HepG2 (cell line): ENCODE measurements around the gene SRRT. TPM values are rescaled to one million over a fixed set of nuclear protein-coding genes. Genes with fewer than 3 reads are reported as not detected.

Experiments used
- BRD4 ChIP-seq: sonication (generic); formaldehyde crosslinking; IDR thresholded peaks from 2 replicates; pipeline ENCODE4 v1.4.0; 2020; ENCODE audit warnings: missing genetic modification reagents
- CCAR2 ChIP-seq: fragments of 200-400 bp; formaldehyde crosslinking; optimal IDR thresholded peaks from 2 replicates; pipeline ENCODE3; 2018; ENCODE audit warnings: low read depth, mild to moderate bottlenecking, low read length, moderate library complexity
- CEBPG ChIP-seq: IDR thresholded peaks from 2 replicates; pipeline ENCODE4 v1.6.1; 2016
- NFYC ChIP-seq: IDR thresholded peaks from 2 replicates; pipeline ENCODE4 v1.6.1; 2016; ENCODE audit warnings: missing genetic modification reagents, missing compliant biosample characterization
- RBFOX2 ChIP-seq: fragments of 200-400 bp; formaldehyde crosslinking; IDR thresholded peaks from 2 replicates; pipeline ENCODE4 v1.6.1; 2017; ENCODE audit warnings: low read depth, mild to moderate bottlenecking, low read length
- REXO4 ChIP-seq: sonication (generic); formaldehyde crosslinking; IDR thresholded peaks from 2 replicates; pipeline ENCODE4 v1.8.0; 2022; ENCODE audit warnings: missing genetic modification reagents, mild to moderate bottlenecking, borderline replicate concordance
- RFXANK ChIP-seq: IDR thresholded peaks from 2 replicates; pipeline ENCODE4 v1.6.1; 2016
- SIX1 ChIP-seq: sonication (generic); formaldehyde crosslinking; IDR thresholded peaks from 2 replicates; pipeline ENCODE4 v1.4.0; 2020; ENCODE audit warnings: missing genetic modification reagents, borderline replicate concordance
- ZMYM2 ChIP-seq: sonication (generic); formaldehyde crosslinking; IDR thresholded peaks from 2 replicates; pipeline ENCODE4 v1.8.0; 2022; ENCODE audit warnings: mild to moderate bottlenecking, missing genetic modification reagents
- ZNF556 ChIP-seq: sonication (generic); formaldehyde crosslinking; IDR thresholded peaks from 2 replicates; pipeline ENCODE4 v1.4.0; 2020; ENCODE audit warnings: mild to moderate bottlenecking, missing genetic modification reagents, borderline replicate concordance
- polyA plus RNA-seq, 8 experiments: library from polyadenylated mRNA; depleted of rRNA in 3 of 8; stranded (reverse) in 7 of 8; unstranded in 1 of 8; fragments of >200 nt; fragmentation: Illumina TruSeq in 4 of 8; extraction: Trizol in 4 of 8; gene quantifications; 2 replicates each; pipeline versions ENCODE4 v1.2.1 to v1.2.3, GENCODE V29; 2011 to 2016; ENCODE audit warnings: low read depth in 4 of 8, missing spikeins in 1 of 8, mixed read lengths in 1 of 8; ENCODE audit not compliant: insufficient read depth in 1 of 8
- total RNA-seq, 5 experiments: library from RNA; depleted of rRNA; stranded (reverse); fragments of >200 nt; fragmentation: Illumina TruSeq; extraction: Trizol; gene quantifications; 2 replicates each; pipeline ENCODE4 v1.2.3, GENCODE V29; 2016; ENCODE audit warnings: low read depth in 1 of 5
- TF ChIP-seq, protein P1 (sequence below): sonication (generic); formaldehyde crosslinking; IDR thresholded peaks from 2 replicates; pipeline ENCODE4 v1.9.0; 2021; ENCODE audit warnings: mild to moderate bottlenecking, missing genetic modification reagents
- TF ChIP-seq, protein P2 (sequence below): sonication (generic); formaldehyde crosslinking; IDR thresholded peaks from 2 replicates; pipeline ENCODE4 v1.5.0; 2020; ENCODE audit warnings: mild to moderate bottlenecking, low read depth, missing genetic modification reagents, borderline replicate concordance
- TF ChIP-seq, protein P3 (sequence below): sonication (generic); IDR thresholded peaks from 2 replicates; pipeline ENCODE4 v1.6.1; 2016; ENCODE audit warnings: low read depth, borderline replicate concordance
- TF ChIP-seq, protein P4 (sequence below): sonication (generic); formaldehyde crosslinking; IDR thresholded peaks from 2 replicates; pipeline ENCODE4 v1.8.0; 2022; ENCODE audit warnings: missing genetic modification reagents, mild to moderate bottlenecking, borderline replicate concordance
- TF ChIP-seq, protein P5 (sequence below): sonication (generic); formaldehyde crosslinking; conservative IDR thresholded peaks from 2 replicates; pipeline ENCODE4 v1.4.0; 2020; ENCODE audit warnings: missing genetic modification reagents
- TF ChIP-seq, protein P6 (sequence below): IDR thresholded peaks from 2 replicates; pipeline ENCODE4 v1.6.1; 2016; ENCODE audit warnings: missing compliant biosample characterization, missing genetic modification reagents, borderline replicate concordance

SRRT gene
- total and polyA plus RNA-seq, 2 of the 13 experiments (the other 11 are each of a cell fraction or from before 2014, with no cell fraction given): 26.2 to 106 TPM

DNA sequence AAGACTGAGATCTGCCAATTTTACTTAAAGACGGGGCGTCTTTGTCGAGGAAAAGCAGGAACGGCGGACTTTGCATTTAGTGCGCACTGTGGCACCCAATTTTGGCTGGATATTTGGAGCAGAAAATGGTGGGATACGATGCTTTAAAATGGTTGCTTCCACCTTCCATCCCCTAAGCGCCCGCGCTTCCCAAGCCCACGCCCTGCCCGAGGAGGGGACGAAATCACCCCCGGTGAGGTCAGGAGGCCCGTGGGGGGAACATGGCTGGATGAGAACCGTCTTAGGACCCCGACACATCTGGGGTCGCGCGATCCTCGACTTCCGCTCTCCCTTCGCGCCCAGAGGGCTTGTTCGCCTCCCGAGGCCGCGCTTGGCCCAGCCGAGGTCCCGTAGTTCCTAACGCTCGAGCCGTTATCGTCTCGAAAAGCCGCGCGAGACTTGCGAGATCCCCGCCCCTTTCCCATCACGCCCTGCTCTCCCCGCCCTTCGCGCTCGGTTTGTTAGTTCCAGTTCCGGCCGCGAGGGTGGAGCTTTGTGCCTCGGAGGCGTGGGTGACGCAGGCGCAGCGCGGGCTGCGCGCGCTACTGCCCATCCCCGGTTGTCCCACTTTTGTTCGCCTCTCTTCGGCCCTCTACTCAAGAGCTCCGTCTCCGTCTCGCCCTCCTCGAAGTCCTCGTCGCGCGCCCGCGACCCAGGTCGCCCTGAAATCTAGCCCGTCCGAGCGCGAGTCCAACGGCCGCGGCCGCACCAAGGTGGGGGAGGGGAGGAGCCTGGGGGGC lies at the start of gene SRRT (continued):
- TF ChIP-seq, protein P1, sequence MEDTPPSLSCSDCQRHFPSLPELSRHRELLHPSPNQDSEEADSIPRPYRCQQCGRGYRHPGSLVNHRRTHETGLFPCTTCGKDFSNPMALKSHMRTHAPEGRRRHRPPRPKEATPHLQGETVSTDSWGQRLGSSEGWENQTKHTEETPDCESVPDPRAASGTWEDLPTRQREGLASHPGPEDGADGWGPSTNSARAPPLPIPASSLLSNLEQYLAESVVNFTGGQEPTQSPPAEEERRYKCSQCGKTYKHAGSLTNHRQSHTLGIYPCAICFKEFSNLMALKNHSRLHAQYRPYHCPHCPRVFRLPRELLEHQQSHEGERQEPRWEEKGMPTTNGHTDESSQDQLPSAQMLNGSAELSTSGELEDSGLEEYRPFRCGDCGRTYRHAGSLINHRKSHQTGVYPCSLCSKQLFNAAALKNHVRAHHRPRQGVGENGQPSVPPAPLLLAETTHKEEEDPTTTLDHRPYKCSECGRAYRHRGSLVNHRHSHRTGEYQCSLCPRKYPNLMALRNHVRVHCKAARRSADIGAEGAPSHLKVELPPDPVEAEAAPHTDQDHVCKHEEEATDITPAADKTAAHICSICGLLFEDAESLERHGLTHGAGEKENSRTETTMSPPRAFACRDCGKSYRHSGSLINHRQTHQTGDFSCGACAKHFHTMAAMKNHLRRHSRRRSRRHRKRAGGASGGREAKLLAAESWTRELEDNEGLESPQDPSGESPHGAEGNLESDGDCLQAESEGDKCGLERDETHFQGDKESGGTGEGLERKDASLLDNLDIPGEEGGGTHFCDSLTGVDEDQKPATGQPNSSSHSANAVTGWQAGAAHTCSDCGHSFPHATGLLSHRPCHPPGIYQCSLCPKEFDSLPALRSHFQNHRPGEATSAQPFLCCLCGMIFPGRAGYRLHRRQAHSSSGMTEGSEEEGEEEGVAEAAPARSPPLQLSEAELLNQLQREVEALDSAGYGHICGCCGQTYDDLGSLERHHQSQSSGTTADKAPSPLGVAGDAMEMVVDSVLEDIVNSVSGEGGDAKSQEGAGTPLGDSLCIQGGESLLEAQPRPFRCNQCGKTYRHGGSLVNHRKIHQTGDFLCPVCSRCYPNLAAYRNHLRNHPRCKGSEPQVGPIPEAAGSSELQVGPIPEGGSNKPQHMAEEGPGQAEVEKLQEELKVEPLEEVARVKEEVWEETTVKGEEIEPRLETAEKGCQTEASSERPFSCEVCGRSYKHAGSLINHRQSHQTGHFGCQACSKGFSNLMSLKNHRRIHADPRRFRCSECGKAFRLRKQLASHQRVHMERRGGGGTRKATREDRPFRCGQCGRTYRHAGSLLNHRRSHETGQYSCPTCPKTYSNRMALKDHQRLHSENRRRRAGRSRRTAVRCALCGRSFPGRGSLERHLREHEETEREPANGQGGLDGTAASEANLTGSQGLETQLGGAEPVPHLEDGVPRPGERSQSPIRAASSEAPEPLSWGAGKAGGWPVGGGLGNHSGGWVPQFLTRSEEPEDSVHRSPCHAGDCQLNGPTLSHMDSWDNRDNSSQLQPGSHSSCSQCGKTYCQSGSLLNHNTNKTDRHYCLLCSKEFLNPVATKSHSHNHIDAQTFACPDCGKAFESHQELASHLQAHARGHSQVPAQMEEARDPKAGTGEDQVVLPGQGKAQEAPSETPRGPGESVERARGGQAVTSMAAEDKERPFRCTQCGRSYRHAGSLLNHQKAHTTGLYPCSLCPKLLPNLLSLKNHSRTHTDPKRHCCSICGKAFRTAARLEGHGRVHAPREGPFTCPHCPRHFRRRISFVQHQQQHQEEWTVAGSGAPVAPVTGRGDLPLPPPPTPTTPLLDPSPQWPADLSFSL: no peak
- TF ChIP-seq ZNF556 (CRISPR knock-in tag): peak; percentile 54
- TF ChIP-seq, protein P2, sequence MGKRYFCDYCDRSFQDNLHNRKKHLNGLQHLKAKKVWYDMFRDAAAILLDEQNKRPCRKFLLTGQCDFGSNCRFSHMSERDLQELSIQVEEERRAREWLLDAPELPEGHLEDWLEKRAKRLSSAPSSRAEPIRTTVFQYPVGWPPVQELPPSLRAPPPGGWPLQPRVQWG (CRISPR knock-in tag): no peak
- TF ChIP-seq, protein P3, sequence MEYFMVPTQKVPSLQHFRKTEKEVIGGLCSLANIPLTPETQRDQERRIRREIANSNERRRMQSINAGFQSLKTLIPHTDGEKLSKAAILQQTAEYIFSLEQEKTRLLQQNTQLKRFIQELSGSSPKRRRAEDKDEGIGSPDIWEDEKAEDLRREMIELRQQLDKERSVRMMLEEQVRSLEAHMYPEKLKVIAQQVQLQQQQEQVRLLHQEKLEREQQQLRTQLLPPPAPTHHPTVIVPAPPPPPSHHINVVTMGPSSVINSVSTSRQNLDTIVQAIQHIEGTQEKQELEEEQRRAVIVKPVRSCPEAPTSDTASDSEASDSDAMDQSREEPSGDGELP: peak; percentile 25; the same call in 1 of the 2 replicates
- TF ChIP-seq, protein P4, sequence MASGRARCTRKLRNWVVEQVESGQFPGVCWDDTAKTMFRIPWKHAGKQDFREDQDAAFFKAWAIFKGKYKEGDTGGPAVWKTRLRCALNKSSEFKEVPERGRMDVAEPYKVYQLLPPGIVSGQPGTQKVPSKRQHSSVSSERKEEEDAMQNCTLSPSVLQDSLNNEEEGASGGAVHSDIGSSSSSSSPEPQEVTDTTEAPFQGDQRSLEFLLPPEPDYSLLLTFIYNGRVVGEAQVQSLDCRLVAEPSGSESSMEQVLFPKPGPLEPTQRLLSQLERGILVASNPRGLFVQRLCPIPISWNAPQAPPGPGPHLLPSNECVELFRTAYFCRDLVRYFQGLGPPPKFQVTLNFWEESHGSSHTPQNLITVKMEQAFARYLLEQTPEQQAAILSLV: peak; percentile 89; the same call in 1 of the 2 replicates
- peak; percentile 69; the same call in 1 of the 2 replicates for TF ChIP-seq BRD4 (CRISPR knock-in tag)
- no peak for TF ChIP-seq SIX1 (CRISPR knock-in tag)
- no peak for TF ChIP-seq ZMYM2 (CRISPR knock-in tag)
- TF ChIP-seq, protein P5, sequence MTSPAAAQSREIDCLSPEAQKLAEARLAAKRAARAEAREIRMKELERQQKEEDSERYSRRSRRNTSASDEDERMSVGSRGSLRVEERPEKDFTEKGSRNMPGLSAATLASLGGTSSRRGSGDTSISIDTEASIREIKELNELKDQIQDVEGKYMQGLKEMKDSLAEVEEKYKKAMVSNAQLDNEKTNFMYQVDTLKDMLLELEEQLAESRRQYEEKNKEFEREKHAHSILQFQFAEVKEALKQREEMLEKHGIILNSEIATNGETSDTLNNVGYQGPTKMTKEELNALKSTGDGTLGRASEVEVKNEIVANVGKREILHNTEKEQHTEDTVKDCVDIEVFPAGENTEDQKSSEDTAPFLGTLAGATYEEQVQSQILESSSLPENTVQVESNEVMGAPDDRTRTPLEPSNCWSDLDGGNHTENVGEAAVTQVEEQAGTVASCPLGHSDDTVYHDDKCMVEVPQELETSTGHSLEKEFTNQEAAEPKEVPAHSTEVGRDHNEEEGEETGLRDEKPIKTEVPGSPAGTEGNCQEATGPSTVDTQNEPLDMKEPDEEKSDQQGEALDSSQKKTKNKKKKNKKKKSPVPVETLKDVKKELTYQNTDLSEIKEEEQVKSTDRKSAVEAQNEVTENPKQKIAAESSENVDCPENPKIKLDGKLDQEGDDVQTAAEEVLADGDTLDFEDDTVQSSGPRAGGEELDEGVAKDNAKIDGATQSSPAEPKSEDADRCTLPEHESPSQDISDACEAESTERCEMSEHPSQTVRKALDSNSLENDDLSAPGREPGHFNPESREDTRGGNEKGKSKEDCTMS (CRISPR knock-in tag): no peak
- no peak for TF ChIP-seq RFXANK
- TF ChIP-seq REXO4 (CRISPR knock-in tag): no peak
- TF ChIP-seq CCAR2: no peak
- peak; percentile 97 for TF ChIP-seq RBFOX2
- TF ChIP-seq NFYC (CRISPR knock-in tag): peak; percentile 27; the same call in 1 of the 2 replicates
- peak; percentile 41; the same call in 1 of the 2 replicates for TF ChIP-seq CEBPG
- TF ChIP-seq, protein P6, sequence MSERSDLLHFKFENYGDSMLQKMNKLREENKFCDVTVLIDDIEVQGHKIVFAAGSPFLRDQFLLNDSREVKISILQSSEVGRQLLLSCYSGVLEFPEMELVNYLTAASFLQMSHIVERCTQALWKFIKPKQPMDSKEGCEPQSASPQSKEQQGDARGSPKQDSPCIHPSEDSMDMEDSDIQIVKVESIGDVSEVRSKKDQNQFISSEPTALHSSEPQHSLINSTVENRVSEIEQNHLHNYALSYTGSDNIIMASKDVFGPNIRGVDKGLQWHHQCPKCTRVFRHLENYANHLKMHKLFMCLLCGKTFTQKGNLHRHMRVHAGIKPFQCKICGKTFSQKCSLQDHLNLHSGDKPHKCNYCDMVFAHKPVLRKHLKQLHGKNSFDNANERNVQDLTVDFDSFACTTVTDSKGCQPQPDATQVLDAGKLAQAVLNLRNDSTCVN (CRISPR knock-in tag): no peak
